HG02852 (cell line): ENCODE measurements around the gene GSTM2.
A peak's percentile ranks its signal among the peaks of the same experiment; 100 is the strongest.

Experiments
- ATAC-seq: cut with Tn5 transposase; IDR thresholded peaks from one replicate; pipeline ENCODE4 v1.9.1; 2021; ENCODE audit warnings: mild to moderate bottlenecking, moderate library complexity; ENCODE audit not compliant: unreplicated experiment

GSTM2 gene

GRCh38 chr1:109629372-109630030, 38.4 kb upstream of the GSTM2 start:
- ATAC-seq, result no peak

GRCh38 chr1:109630081-109630897, 37.6 kb upstream of the GSTM2 start:
- no peak for ATAC-seq

- no peak for ATAC-seq
Observed at GRCh38 chr1:109630898-109631512, 36.9 kb upstream of the GSTM2 start.

- ATAC-seq, result no peak
Observed at GRCh38 chr1:109631513-109632505, 36.0 kb upstream of the GSTM2 start.

- no peak for ATAC-seq
Observed at GRCh38 chr1:109632671-109633346, 35.0 kb upstream of the GSTM2 start.

GRCh38 chr1:109634292-109634691, 33.6 kb upstream of the GSTM2 start:
- no peak for ATAC-seq

GRCh38 chr1:109634771-109635750, 32.8 kb upstream of the GSTM2 start:
- no peak for ATAC-seq

- ATAC-seq, result no peak
Observed at GRCh38 chr1:109635862-109636200, 32.0 kb upstream of the GSTM2 start.

- no peak for ATAC-seq
Observed at GRCh38 chr1:109636201-109636952, 31.5 kb upstream of the GSTM2 start.

GRCh38 chr1:109637446-109637845, 30.4 kb upstream of the GSTM2 start:
- no peak for ATAC-seq

GRCh38 chr1:109639063-109639840, 28.6 kb upstream of the GSTM2 start:
- ATAC-seq, result no peak

GRCh38 chr1:109639841-109640184, 28.0 kb upstream of the GSTM2 start:
- ATAC-seq, result no peak

- peak; percentile 54 for ATAC-seq
Observed at GRCh38 chr1:109640285-109640865, 27.5 kb upstream of the GSTM2 start.

GRCh38 chr1:109641078-109641740, 26.6 kb upstream of the GSTM2 start:
- no peak for ATAC-seq

GRCh38 chr1:109641861-109642260, 26.0 kb upstream of the GSTM2 start:
- no peak for ATAC-seq

- no peak for ATAC-seq
Observed at GRCh38 chr1:109642626-109643025, 25.2 kb upstream of the GSTM2 start.
